Neuron (in vitro differentiated cells): ENCODE results near the gene BLVRB.
"Not testable (repeated sequence)": the region's sequence is repeated elsewhere in the genome, so short reads cannot be mapped to it uniquely, and the experiment has no call there.

ENCODE experiments used
- H2AFZ ChIP-seq: one replicate; pipeline ENCODE4 v1.6.1; 2013; ENCODE audit warnings: low read depth, mild to moderate bottlenecking, inconsistent platforms, low read length, moderate library complexity
- H3K27me3 ChIP-seq: one replicate; pipeline ENCODE4 v1.6.1; 2013; ENCODE audit warnings: low read length; ENCODE audit not compliant: insufficient read depth
- H3K36me3 ChIP-seq: one replicate; pipeline ENCODE4 v1.6.1; 2013; ENCODE audit warnings: low read length; ENCODE audit not compliant: insufficient read depth
- H3K4me1 ChIP-seq: one replicate; pipeline ENCODE4 v1.6.1; 2013; ENCODE audit warnings: low read length; ENCODE audit not compliant: insufficient read depth
- H3K4me3 ChIP-seq: 2 replicates; pipeline ENCODE4 v1.5.1; 2013; ENCODE audit warnings: mild to moderate bottlenecking, low read length, moderate library complexity
- H3K9me3 ChIP-seq: one replicate; pipeline ENCODE4 v1.6.1; 2013; ENCODE audit warnings: low read length

BLVRB gene

DNA sequence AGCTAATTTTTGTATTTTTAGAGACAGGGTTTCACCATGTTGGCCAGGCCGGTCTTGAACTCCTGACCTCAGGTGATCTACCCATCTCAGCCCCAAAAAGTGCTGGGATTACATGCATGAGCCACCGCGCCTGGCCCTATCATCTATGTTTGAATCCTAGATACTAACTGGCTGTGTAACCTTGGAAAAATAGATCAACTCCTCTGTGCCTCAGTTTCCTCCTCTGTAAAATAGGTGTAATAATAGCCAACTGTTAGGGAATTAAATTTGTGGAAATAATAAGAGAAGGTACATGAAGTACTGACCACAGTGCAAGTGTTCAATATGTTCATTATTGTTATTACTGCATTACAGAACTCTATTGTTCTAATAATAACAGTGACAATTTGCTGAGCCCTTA, 5.6 kb upstream of the BLVRB start:
- peaks cover 13% of the 10 kb centered on the region for H3K4me1 ChIP-seq
- no peak overlapping the region for H3K4me3 ChIP-seq
- H3K27me3 ChIP-seq: peaks cover 21% of the 10 kb centered on the region
- H2AFZ ChIP-seq: no peak overlapping the region
- no peaks in the 10 kb centered on the region for H3K36me3 ChIP-seq
- H3K9me3 ChIP-seq: no peaks in the 10 kb centered on the region

DNA sequence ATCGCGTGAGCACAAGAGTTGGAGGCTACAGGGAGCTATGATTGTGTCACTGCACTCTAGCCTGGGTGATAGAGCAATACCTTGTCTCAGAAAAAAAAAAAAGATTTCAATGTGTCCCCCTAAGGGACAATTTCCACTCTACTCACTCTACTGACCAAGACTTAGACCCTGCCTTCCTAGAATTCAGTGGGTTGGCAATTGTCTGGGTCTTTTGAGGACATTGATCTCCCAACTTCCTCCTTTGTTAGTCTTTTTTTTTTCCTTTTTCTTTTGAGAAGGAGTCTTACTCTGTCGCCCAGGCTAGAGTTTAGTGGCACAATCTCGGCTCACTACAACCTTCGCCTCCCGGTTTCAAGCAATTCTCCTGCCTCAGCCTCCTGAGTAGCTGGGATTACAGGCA, 3.5 kb upstream of the BLVRB start:
- Histone ChIP-seq H3K4me3 (no peak overlapping the region), H3K4me1 (peaks cover 15% of the 10 kb centered on the region), H3K27me3 (peaks cover 22% of the 10 kb centered on the region), H2AFZ (no peak overlapping the region), H3K36me3 (no peaks in the 10 kb centered on the region), H3K9me3 (no peaks in the 10 kb centered on the region)

DNA sequence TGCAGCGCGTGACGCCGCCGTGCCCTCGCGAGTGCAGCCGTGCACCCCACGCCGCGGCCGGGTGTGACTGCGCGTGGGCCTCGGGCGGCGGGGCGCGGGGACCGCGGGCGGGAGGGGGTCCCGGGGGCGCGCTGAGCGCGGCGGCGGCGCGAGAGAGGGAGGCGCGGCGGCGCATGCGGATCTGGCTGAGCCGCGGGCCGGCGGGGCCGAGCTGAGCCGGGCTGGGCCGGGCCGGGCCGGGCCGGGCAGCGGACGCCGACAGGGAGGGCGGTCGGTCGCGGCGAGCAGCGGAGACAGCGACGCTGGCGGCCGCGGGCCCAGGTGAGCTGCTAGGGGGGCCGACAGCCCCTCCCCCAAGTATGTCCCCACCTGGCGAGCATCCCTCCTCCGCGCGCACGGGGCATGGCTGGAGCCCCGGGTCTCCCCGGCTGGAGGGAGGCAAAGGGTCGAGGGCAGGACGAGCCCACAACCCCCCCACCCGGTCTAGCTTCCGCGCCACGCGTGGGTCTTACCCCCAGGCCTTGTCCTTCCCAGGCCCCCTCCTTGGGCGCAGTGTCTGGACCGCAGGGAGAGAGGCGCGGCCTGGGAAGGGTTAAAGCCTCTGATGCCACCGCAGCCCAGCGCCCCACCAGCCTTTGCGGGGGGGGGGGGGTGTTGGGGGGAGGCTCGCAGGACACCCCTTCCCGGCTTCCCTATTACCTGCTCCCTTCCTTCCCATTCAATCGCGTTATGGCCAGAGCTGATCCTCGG, 1.6 kb upstream of the BLVRB start, which contains the start of gene SPTBN4:
Gene SPTBN4, plus strand, starts transcription at position 17 of the 750 bp plus-strand sequence. CDS start 5,621 bp downstream, outside the sequence.
- Histone ChIP-seq H3K27me3 (peaks cover 22% of the 10 kb centered on the region), H2AFZ (no peak within 1 kb of the TSS), H3K4me3 (peak within 1 kb of the TSS; percentile 34), H3K36me3 (no peaks in the 10 kb centered on the region), H3K9me3 (no peaks in the 10 kb centered on the region), H3K4me1 (peaks cover 15% of the 10 kb centered on the region)

GRCh38 chr19:40466219-40466984, 857 bp upstream of the BLVRB start:
- H3K27me3 ChIP-seq: peaks cover 22% of the 10 kb centered on the region
- no peaks in the 10 kb centered on the region for H3K36me3 ChIP-seq
- H3K4me1 ChIP-seq: peaks cover 15% of the 10 kb centered on the region
- H3K9me3 ChIP-seq: no peaks in the 10 kb centered on the region
- H2AFZ ChIP-seq: no peak overlapping the region
- peak overlapping the region; percentile 34 for H3K4me3 ChIP-seq

DNA sequence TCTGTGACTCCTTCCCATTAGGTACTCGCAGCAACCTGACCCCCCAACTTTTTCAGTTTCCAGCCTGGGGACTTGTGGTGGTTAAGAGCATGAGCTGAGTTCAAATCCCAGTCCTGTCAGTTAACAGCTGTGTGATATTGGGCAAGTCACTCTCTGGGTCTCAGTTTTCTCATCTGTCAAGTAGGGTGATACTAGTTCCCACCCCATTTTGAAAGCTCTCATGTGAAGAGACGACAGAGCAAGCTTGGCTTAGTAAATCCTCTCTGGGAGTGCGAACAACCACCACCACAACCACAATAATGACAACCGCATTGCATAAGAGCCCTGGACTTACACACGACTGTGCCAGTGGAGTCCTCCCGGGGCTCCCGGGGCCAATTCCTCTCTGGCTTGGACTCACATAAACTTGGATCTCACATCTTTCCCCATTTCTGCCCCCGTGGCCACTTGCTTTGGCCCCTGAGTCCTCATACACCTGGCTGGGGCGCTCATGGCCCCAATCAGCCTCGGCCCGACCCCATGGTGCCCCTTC, 454 bp downstream of the BLVRB start:
- H3K36me3 ChIP-seq: no peaks in the 10 kb centered on the region
- peaks cover 15% of the 10 kb centered on the region for H3K4me1 ChIP-seq
- peak overlapping the region; percentile 99 for H2AFZ ChIP-seq
- no peaks in the 10 kb centered on the region for H3K9me3 ChIP-seq
- H3K27me3 ChIP-seq: peaks cover 22% of the 10 kb centered on the region
- H3K4me3 ChIP-seq: peak overlapping the region; percentile 85

DNA sequence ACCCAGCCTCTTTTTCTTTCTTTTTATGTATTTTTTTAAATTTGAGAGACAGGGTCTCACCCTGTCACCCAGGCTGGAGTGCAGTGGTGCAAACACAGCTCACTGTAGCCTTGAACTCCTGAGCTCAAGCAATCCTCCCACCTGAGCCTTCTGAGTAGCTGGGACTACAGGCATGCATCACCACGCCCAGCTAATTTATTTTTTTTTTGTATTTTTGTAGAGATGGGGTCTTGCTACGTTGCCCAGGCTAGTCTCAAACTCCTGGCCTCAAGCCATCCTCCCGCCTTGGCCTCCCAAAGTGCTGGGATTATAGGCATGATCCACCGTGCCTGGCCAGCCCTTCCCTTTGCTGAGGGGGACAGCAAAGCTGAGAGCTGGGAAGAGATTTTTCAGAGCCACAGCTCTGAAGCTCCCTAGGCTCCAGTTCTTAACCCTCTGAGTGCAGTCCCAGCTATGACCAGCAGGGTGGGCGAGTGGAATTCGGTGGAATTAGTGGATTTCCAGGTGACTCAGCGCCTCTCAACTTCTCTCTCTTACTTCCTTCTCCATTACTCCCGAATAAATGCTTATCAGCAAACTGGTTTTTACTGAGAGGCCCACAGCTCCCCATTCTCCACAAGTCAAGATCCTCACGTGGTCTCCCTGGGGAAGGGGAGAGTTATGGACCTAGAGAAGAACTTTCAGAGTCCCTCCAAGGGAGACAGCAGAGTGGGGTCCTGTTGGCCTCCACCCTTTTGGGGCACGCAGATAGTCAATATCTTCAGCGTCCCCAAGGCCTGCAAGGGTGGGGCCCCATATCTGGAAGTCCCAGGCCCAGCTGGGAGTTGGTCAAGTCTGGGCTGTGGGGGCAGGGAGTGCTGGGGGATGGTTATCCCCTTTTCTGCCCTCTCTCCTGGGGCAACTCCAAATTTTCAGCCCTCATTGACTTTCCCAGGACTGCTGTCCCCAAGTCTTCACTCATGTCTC, 1.2 kb downstream of the BLVRB start:
- Histone ChIP-seq H3K9me3 (no peaks in the 10 kb centered on the region), H2AFZ (no peak overlapping the region), H3K4me1 (peaks cover 15% of the 10 kb centered on the region), H3K27me3 (peaks cover 22% of the 10 kb centered on the region), H3K36me3 (no peaks in the 10 kb centered on the region), H3K4me3 (peak overlapping the region; percentile 85)

DNA sequence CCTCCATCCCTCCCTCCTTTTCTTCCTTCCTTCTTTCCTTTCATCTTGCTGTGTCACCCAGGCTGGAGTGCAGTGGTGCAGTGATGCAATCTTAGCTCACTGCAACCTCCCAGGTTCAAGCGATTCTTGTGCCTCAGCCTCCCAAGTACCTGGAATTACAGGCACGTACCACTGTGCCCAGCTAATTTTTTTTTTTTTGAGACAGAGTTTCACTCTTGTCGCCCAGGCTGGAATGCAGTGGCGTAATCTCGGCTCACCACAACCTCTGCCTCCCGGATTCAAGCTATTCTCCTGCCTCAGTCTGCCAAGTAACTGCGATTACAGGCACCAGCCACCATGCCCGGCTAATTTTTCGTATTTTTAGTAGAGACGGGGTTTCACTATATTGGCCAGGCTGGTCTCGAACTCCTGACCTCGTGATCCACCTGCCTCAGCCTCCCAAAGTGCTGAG, 1.9 kb downstream of the BLVRB start:
- H3K4me3 ChIP-seq: not testable (repeated sequence)

DNA sequence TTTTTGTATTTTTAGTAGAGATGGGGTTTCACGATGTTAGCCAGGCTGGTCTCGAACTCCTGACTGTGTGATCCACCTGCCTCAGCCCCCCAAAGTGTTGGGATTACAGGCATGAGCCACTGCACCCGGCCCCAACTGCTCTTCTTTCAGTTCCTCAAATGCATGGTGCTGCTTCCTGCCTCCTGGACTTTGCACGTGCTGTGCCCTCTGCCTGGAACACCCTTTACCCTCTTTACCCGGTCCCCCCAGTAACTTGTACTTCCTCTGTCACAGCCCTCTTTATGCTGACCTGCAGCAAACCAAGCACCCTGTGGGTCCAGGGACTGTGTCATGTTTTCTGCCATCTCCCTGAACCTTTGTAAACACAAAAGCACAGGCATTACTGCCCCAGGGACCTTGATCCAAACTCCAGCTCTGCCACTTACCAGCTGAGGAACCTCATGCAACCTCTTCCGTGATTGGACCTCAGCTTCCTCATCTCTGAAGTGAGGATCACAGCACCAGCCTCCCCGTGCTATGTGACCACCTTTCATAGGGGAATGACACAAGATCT, 3.8 kb downstream of the BLVRB start:
- Histone ChIP-seq H3K4me3 (no peak overlapping the region), H2AFZ (no peak overlapping the region), H3K4me1 (peaks cover 9% of the 10 kb centered on the region), H3K27me3 (peaks cover 7% of the 10 kb centered on the region), H3K36me3 (no peaks in the 10 kb centered on the region), H3K9me3 (no peaks in the 10 kb centered on the region)

More for the DNA sequence above, 1.9 kb downstream of the BLVRB start:
- H3K4me1 ChIP-seq: peaks cover 15% of the 10 kb centered on the region
- H2AFZ ChIP-seq, H3K9me3 ChIP-seq, H3K36me3 ChIP-seq: not testable (repeated sequence)
- peaks cover 20% of the 10 kb centered on the region for H3K27me3 ChIP-seq

DNA sequence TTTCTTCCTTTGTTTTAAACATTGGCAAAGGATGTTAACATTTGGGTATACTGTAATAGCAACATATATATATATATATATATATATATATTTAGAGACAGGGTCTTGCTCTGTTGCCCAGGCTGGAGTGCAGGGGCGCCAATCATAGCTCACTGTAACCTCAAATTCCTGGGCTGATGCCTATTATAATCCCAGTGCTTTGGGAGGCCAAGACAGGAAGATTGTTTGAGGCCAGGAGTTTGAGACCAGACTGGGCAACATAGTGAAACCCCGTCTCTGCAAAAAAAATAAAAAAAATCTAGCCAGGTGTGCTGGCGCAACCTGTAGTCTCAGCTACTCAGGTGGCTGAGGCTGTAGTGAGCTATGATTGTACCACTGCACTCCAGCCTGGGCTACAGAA, 5.4 kb downstream of the BLVRB start:
- Histone ChIP-seq H3K4me3 (no peak overlapping the region), H3K4me1 (no peaks in the 10 kb centered on the region), H3K9me3 (no peaks in the 10 kb centered on the region), H3K36me3 (no peaks in the 10 kb centered on the region), H2AFZ (no peak overlapping the region), H3K27me3 (no peaks in the 10 kb centered on the region)

GRCh38 chr19:40458597-40458974, 7.0 kb downstream of the BLVRB start:
- Histone ChIP-seq H3K27me3 (no peaks in the 10 kb centered on the region), H3K4me1 (no peaks in the 10 kb centered on the region)

DNA sequence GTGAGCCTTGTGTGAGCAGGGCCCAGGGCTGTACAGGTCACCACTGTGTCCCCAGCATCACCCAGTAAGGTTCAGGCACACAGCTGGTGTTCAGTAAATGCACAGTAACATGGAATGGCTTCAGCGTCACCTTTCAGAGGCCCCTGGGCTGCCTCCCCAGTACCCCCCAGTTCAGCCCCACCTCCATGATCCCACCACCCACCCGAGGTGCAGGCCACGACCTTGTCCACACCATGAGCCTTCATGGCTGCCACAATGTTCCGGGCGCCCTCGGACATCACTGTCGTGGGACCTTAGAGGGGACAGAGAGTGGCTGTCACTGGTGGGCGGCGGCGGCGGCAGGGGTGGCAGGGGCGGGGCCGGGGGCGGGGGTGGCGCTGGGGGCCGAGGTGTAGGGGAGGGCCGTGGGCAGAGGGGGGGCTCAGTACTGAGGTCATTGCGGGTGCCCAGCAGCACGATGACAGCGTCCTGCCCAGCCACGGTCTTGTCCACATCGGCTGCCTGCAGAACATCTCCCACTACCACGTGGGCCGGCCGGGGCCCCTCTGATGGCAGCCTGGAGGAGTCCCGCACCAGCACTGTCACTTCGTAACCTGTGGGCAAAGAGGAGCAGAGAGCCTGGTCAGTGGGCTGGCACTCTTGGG, 7.5 kb downstream of the BLVRB start:
- no peaks in the 10 kb centered on the region for H3K36me3 ChIP-seq
- no peaks in the 10 kb centered on the region for H3K4me1 ChIP-seq
- H3K4me3 ChIP-seq: no peak overlapping the region
- no peak overlapping the region for H2AFZ ChIP-seq
- no peaks in the 10 kb centered on the region for H3K9me3 ChIP-seq
- no peaks in the 10 kb centered on the region for H3K27me3 ChIP-seq

More at GRCh38 chr19:40458597-40458974, 7.0 kb downstream of the BLVRB start:
- Histone ChIP-seq H3K4me3 (no peak overlapping the region), H2AFZ (no peak overlapping the region), H3K36me3 (no peaks in the 10 kb centered on the region), H3K9me3 (no peaks in the 10 kb centered on the region)

GRCh38 chr19:40457048-40457447, 8.5 kb downstream of the BLVRB start:
- H3K4me1 ChIP-seq: no peaks in the 10 kb centered on the region
- no peaks in the 10 kb centered on the region for H3K36me3 ChIP-seq
- no peaks in the 10 kb centered on the region for H3K27me3 ChIP-seq
- H3K4me3 ChIP-seq: no peak overlapping the region
- H2AFZ ChIP-seq: no peak overlapping the region
- no peaks in the 10 kb centered on the region for H3K9me3 ChIP-seq
